WERI-Rb-1 (cell line): Measurements from ENCODE around the gene RNF149.
"Not testable (repeated sequence)": the region's sequence is repeated elsewhere in the genome, so short reads cannot be mapped to it uniquely, and the experiment has no call there.

Experiments
- DNase-seq: peaks from one replicate; pipeline ENCODE4 v3.0.0-alpha.2; 2020
- H3K27ac ChIP-seq: fragments of 250-450 bp; sonication (Bioruptor Pico); 2 replicates; pipeline ENCODE4 v1.5.1; 2020; ENCODE audit warnings: mild to moderate bottlenecking, moderate library complexity
- H3K27me3 ChIP-seq: fragments of 250-450 bp; sonication (Bioruptor Pico); 2 replicates; pipeline ENCODE4 v1.5.1; 2021; ENCODE audit warnings: mild to moderate bottlenecking, low read depth, moderate library complexity; ENCODE audit not compliant: insufficient read depth, severe bottlenecking
- H3K36me3 ChIP-seq: fragments of 250-450 bp; sonication (Bioruptor Pico); 2 replicates; pipeline ENCODE4 v1.5.1; 2020; ENCODE audit warnings: mild to moderate bottlenecking, moderate library complexity
- H3K4me3 ChIP-seq: 2 replicates; pipeline ENCODE4 v1.5.1; 2011; ENCODE audit warnings: low read depth, mild to moderate bottlenecking, control low read depth, low read length
- H3K9me3 ChIP-seq: fragments of 250-450 bp; sonication (Bioruptor Pico); 2 replicates; pipeline ENCODE4 v1.5.1; 2021; ENCODE audit warnings: mild to moderate bottlenecking, moderate library complexity; ENCODE audit not compliant: severe bottlenecking
- TF ChIP-seq, protein P1 (sequence below): IDR thresholded peaks from 2 replicates; pipeline ENCODE4 v1.5.1; 2011; ENCODE audit warnings: low read depth, mild to moderate bottlenecking, control low read depth, inconsistent platforms, low read length

RNF149 gene

DNA sequence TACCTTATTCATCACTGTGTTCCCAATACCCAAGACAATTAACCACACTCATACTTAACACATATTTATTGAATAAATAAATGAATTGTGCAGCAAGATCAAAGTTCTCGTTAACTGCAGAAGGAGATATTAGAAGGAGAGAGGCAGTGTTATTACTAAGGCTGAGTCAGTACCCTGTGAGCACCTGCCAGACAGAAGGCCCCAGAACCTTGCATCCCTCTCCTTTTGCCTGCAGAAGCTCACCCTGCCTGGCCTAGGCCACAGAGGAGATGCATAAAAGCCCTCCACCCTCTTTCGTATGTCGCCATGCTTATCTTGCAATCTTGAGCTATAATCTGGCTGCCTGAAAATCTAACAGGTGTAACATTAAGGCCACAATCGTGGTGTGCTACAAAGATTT, 20.5 kb upstream of the RNF149 start:
- H3K27ac ChIP-seq = no peak overlapping the region
- no peak overlapping the region for H3K4me3 ChIP-seq
- peaks cover 4% of the 10 kb centered on the region for H3K9me3 ChIP-seq
- TF ChIP-seq, protein P1, sequence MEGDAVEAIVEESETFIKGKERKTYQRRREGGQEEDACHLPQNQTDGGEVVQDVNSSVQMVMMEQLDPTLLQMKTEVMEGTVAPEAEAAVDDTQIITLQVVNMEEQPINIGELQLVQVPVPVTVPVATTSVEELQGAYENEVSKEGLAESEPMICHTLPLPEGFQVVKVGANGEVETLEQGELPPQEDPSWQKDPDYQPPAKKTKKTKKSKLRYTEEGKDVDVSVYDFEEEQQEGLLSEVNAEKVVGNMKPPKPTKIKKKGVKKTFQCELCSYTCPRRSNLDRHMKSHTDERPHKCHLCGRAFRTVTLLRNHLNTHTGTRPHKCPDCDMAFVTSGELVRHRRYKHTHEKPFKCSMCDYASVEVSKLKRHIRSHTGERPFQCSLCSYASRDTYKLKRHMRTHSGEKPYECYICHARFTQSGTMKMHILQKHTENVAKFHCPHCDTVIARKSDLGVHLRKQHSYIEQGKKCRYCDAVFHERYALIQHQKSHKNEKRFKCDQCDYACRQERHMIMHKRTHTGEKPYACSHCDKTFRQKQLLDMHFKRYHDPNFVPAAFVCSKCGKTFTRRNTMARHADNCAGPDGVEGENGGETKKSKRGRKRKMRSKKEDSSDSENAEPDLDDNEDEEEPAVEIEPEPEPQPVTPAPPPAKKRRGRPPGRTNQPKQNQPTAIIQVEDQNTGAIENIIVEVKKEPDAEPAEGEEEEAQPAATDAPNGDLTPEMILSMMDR = no peak
- H3K27me3 ChIP-seq = no peaks in the 10 kb centered on the region
- no peak for DNase-seq
- H3K36me3 ChIP-seq = no peaks in the 10 kb centered on the region

GRCh38 chr2:101328474-101329007, 20.0 kb upstream of the RNF149 start:
- DNase-seq = no peak

GRCh38 chr2:101327863-101328394, 19.4 kb upstream of the RNF149 start:
- no peak for DNase-seq
- no peaks in the 10 kb centered on the region for H3K36me3 ChIP-seq
- no peak overlapping the region for H3K27ac ChIP-seq
- H3K27me3 ChIP-seq = no peaks in the 10 kb centered on the region
- TF ChIP-seq, protein P1 = no peak
- H3K4me3 ChIP-seq = no peak overlapping the region
- H3K9me3 ChIP-seq = peaks cover 4% of the 10 kb centered on the region

More at GRCh38 chr2:101328474-101329007, 20.0 kb upstream of the RNF149 start:
- H3K27me3 ChIP-seq = no peaks in the 10 kb centered on the region
- no peak overlapping the region for H3K27ac ChIP-seq
- H3K9me3 ChIP-seq = peaks cover 4% of the 10 kb centered on the region
- TF ChIP-seq, protein P1 = no peak
- no peaks in the 10 kb centered on the region for H3K36me3 ChIP-seq
- H3K4me3 ChIP-seq = no peak overlapping the region

DNA sequence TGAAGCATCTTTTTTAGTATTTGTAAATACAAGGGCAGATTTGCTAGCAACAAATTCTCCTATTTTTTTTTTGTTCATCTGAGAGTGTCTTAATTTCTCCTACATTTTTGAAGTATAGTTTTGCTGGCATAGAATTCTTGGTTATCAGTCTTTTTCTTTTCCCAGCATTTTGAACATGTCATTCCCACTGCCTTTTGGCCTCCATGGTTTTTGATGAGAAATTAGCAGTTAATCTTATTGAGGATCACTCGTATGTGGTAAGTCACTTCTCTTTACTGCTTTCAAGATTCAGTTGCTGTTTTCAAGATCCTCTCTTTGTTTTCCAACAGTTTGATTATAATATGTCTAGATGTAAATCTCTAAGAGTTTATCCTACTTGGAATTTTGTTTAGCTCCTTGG, 16.9 kb upstream of the RNF149 start:
- Histone ChIP-seq H3K27ac (no peak overlapping the region), H3K36me3 (no peaks in the 10 kb centered on the region), H3K4me3 (no peak overlapping the region), H3K27me3 (no peaks in the 10 kb centered on the region), H3K9me3 (peaks cover 7% of the 10 kb centered on the region)
- TF ChIP-seq, protein P1 = no peak
- DNase-seq = no peak

GRCh38 chr2:101316568-101316967, 8.1 kb upstream of the RNF149 start:
- H3K27me3 ChIP-seq, H3K27ac ChIP-seq, H3K36me3 ChIP-seq, H3K4me3 ChIP-seq, DNase-seq, H3K9me3 ChIP-seq: not testable (repeated sequence)

GRCh38 chr2:101311696-101312017, 3.2 kb upstream of the RNF149 start:
- Histone ChIP-seq H3K9me3 (no peaks in the 10 kb centered on the region), H3K36me3 (peaks cover 13% of the 10 kb centered on the region), H3K27ac (no peak overlapping the region), H3K4me3 (no peak overlapping the region), H3K27me3 (no peaks in the 10 kb centered on the region)
- DNase-seq = no peak
- TF ChIP-seq, protein P1 = no peak
